Uterus (tissue), 4 donors: Measurements from ENCODE around the gene PAIP2. TPM values are rescaled to one million over a fixed set of nuclear protein-coding genes. Genes with fewer than 3 reads are reported as not detected.
"Not testable (repeated sequence)": the region's sequence is repeated elsewhere in the genome, so short reads cannot be mapped to it uniquely, and the experiment has no call there.

Experiments
- DNase-seq, 2 donors: peaks; one replicate each; pipeline ENCODE4 v3.0.0-alpha.2; 2019 to 2020
- H3K27ac ChIP-seq, 2 donors: fragments of 200-600 bp; sonication (generic); 1 replicate in 1 of 2; 2 replicates in 1 of 2; pipeline ENCODE4 v1.5.1; 2016 to 2018
- H3K27me3 ChIP-seq, 2 donors: fragments of 200-600 bp; sonication (generic); one replicate each; pipeline ENCODE4 v1.5.1; 2018 to 2019; ENCODE audit warnings: control low read depth in 1 of 2
- H3K36me3 ChIP-seq, 2 donors: fragments of 200-600 bp; sonication (generic); one replicate each; pipeline ENCODE4 v1.5.1; 2019; ENCODE audit warnings: control low read depth in 1 of 2
- H3K4me1 ChIP-seq, 2 donors: fragments of 200-600 bp; sonication (generic); one replicate each; pipeline ENCODE4 v1.5.1; 2018 to 2019; ENCODE audit warnings: control low read depth in 1 of 2
- H3K4me3 ChIP-seq, 2 donors: fragments of 200-600 bp; sonication (generic); 1 replicate in 1 of 2; 2 replicates in 1 of 2; pipeline ENCODE4 v1.5.1; 2018 to 2019; ENCODE audit warnings: mild to moderate bottlenecking in 1 of 2
- H3K9me3 ChIP-seq, 2 donors: fragments of 200-600 bp; sonication (generic); one replicate each; pipeline ENCODE4 v1.5.1; 2019; ENCODE audit warnings: control low read depth in 1 of 2
- POLR2A ChIP-seq, 2 donors: fragments of 450-650 bp; IDR thresholded peaks; one replicate each; pipeline ENCODE4 v1.6.1; 2016; ENCODE audit warnings: antibody characterized with exemption in 2 of 2, mild to moderate bottlenecking in 1 of 2, moderate library complexity in 1 of 2
- intact Hi-C: fragments of 100-400 bp; cut with DNase I; formaldehyde crosslinking; loops from one replicate; pipeline ENCODE4 v1.15.1; 2023; ENCODE audit warnings: low total_unique reads
- total RNA-seq, 4 donors: library from RNA; depleted of rRNA in 3 of 4; stranded (reverse); fragments of >200 nt in 3 of 4; gene quantifications; one replicate each; pipeline versions ENCODE4 v1.1.0 to v1.2.4, GENCODE V29; 2014 to 2023
- TF ChIP-seq, protein P1 (sequence below), 4 experiments: fragments of 200-600 bp in 2 of 4; fragments of 450-650 bp in 2 of 4; sonication (generic) in 2 of 4; IDR thresholded peaks; one replicate each; pipeline ENCODE4 v1.5.1; 2016 to 2019; ENCODE audit warnings: antibody characterized with exemption in 4 of 4, mild to moderate bottlenecking in 2 of 4, moderate library complexity in 1 of 4
- donor health status: DM: yes; HTN: yes; CAD: no.

PAIP2 gene
- total RNA-seq, 4 donors from 2014 or later, result 43.5 to 144 (median 87.7) TPM

DNA sequence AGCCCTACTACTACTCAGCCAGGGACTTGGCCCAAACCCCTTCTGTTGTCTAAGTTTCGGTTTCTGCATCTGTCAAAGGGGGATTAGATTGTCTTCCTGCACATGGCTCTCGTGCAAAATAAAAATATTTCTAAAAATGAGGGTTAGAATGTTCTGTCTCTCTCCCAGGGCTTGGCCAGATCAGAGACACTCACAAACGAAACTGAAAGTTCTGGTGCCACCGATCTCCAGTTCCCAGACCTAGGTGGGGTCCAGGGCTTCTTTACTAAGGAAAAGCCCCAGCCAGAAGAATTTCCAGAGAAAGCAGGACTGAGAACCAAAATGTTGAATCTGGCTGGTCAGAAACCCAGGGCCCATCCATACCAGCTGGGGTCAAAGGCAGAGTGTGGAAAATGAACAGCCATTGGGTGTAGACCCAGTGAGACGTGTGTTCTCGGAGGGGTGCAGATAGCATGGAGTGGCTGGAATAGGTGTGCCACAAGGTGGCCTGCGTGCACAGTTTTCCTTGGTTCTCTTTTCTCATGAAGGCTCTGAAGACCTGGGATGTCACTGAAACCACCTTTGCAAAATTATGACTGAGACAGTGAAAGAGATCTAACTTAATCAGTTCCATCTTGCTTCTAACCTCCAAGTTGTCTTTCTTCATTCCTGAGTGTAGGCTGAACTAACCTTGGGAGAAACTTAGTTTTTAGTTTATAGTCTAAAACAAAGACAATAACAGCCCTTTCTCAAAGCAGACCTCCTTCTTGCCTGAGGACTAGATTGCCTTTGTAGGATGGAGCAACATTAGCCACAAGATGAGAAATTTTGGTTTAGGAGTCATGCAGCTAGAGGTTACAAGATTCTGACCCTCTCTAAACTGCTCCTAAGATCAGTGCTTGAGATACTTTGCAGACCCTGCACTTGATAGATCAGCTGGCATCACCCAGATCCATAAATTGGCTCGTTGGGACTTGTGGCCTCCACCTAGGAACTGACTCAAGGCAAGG lies 43.7 kb downstream of the PAIP2 start:
- H3K4me3 ChIP-seq, result peak overlapping the region in 1 of 2 donors; percentile 22
- TF ChIP-seq, protein P1, sequence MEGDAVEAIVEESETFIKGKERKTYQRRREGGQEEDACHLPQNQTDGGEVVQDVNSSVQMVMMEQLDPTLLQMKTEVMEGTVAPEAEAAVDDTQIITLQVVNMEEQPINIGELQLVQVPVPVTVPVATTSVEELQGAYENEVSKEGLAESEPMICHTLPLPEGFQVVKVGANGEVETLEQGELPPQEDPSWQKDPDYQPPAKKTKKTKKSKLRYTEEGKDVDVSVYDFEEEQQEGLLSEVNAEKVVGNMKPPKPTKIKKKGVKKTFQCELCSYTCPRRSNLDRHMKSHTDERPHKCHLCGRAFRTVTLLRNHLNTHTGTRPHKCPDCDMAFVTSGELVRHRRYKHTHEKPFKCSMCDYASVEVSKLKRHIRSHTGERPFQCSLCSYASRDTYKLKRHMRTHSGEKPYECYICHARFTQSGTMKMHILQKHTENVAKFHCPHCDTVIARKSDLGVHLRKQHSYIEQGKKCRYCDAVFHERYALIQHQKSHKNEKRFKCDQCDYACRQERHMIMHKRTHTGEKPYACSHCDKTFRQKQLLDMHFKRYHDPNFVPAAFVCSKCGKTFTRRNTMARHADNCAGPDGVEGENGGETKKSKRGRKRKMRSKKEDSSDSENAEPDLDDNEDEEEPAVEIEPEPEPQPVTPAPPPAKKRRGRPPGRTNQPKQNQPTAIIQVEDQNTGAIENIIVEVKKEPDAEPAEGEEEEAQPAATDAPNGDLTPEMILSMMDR (IDR thresholded peaks at IDR 0.05), result peak in 1 of 4 experiments; percentile 31
- no peak for TF ChIP-seq POLR2A (IDR thresholded peaks at IDR 0.05)
- H3K36me3 ChIP-seq, result no peaks in the 10 kb centered on the region
- no peaks in the 10 kb centered on the region for H3K9me3 ChIP-seq
- H3K27ac ChIP-seq, result peak overlapping the region; percentile 54 to 68
- no peaks in the 10 kb centered on the region for H3K27me3 ChIP-seq
- DNase-seq, result no peak
- no peaks in the 10 kb centered on the region for H3K4me1 ChIP-seq
- intact Hi-C loops, result no loop called here

DNA sequence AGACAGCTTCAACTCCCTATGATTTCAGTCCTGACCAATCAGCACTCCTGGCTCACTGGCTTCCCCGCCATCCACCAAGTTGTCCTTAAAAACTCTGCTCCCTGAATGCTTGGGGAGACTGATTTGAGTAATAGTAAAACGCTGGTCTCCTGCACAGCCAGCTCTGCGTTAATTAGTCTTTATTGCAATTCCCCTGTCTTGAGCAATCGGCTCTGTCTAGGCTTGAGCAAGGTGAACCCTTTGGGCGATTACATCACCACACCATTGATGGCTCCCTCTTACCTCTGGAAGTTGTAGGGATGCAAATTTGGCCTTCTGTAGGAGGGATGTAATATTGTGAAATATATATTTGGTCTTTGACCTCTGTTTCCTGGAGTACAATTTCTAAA lies 44.4 kb downstream of the PAIP2 start:
- no peaks in the 10 kb centered on the region for H3K36me3 ChIP-seq
- no peaks in the 10 kb centered on the region for H3K27me3 ChIP-seq
- no peaks in the 10 kb centered on the region for H3K4me1 ChIP-seq
- no peaks in the 10 kb centered on the region for H3K9me3 ChIP-seq
- intact Hi-C loops, result no loop called here
- no peak for DNase-seq
- TF ChIP-seq, protein P1 (IDR thresholded peaks at IDR 0.05), result no peak
- no peak for TF ChIP-seq POLR2A (IDR thresholded peaks at IDR 0.05)
- no peak overlapping the region for H3K27ac ChIP-seq
- H3K4me3 ChIP-seq, result no peak overlapping the region

DNA sequence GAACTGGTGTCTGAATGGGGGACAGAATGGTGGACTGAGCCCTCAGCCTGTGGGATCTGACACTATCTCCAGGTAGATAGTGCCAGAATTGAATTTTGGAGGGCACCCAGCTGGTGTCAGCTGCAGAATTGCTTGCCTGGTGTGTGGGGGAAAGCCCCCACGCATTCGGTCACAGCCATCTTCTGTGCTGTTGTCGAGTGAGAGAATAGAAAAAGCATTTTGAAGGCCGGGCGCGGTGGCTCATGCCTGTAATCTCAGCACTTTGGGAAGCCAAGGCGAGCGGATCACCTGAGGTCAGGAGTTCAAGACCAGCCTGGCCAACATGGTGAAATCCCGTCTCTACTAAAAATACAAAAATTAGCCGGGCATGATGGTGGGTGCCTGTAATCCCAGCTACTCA lies 45.3 kb downstream of the PAIP2 start:
- H3K27ac ChIP-seq, DNase-seq, H3K27me3 ChIP-seq, H3K36me3 ChIP-seq, H3K9me3 ChIP-seq, intact Hi-C loops, H3K4me1 ChIP-seq, H3K4me3 ChIP-seq: not testable (repeated sequence)

DNA sequence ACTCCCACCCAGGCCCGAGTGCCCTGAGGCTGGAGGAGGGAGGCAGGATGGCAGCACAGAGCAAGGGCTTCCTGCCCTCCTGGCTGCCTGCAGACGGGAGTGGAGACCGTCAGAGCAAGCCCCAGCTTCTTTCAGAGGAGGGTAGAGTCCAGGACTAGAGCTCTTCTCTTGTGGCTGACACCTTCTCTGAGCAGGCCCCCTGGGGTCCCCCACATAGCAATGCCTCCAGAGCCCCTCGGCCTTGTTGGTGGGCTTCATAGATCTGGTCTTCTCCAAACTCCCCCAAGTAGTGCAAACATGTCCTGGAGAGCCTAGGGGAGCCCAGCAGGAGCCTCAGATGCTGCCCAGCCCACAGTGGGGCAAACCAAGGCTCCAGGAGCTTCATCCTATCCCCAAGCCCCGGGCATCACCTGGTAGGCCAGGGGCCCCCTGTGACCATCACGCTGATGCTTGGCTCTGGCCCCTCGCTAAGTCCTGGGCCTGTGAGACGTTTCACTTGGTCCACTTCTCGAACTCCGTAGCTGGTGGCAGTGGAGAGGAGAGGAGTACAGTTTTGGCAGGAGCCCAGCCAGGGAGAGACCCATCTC lies 46.0 kb downstream of the PAIP2 start:
- H3K4me3 ChIP-seq, result no peak overlapping the region
- H3K9me3 ChIP-seq, result no peaks in the 10 kb centered on the region
- H3K4me1 ChIP-seq, result no peaks in the 10 kb centered on the region
- H3K36me3 ChIP-seq, result no peaks in the 10 kb centered on the region
- no peak overlapping the region for H3K27ac ChIP-seq
- TF ChIP-seq POLR2A (IDR thresholded peaks at IDR 0.05), result no peak
- TF ChIP-seq, protein P1 (IDR thresholded peaks at IDR 0.05), result no peak
- intact Hi-C loops, result no loop called here
- no peaks in the 10 kb centered on the region for H3K27me3 ChIP-seq
- DNase-seq, result no peak

DNA sequence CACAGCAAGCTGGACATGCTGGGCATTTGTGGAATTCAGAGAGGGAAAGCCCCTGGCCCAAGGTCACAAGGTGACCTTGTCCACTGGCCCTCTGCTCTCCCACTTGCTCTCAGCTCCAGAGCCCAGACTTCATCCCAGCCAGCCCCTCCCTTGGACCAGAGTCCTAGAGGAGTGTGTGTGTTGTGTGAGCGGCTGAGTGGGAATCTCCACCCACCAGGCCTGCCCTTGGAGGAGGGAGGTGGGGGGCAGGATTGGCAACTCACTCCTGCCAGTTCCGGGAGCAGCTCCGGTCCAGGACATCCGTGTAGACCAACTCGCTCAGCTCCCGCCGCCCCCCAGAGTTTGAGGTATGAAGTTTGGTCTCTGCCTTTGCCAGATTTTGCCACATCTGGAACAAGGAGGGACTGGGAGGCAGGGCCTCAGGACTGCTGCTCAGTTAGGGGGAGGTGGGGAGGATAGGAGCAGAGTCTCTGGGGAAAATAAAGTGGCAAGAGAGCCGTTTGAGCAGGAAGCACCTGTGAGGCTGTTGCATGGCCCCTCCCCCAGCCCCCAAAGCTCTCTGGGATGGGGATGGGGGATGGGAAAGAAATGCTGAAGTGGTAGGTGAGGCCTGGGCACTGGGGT lies 46.7 kb downstream of the PAIP2 start:
- Histone ChIP-seq H3K36me3 (no peaks in the 10 kb centered on the region), H3K27ac (no peak overlapping the region), H3K9me3 (no peaks in the 10 kb centered on the region), H3K27me3 (peaks cover 0 to 3% of the 10 kb centered on the region in 2 donors), H3K4me1 (no peaks in the 10 kb centered on the region), H3K4me3 (no peak overlapping the region)
- intact Hi-C loops, result no loop called here
- DNase-seq, result no peak
- TF ChIP-seq, protein P1 (IDR thresholded peaks at IDR 0.05), result no peak
- no peak for TF ChIP-seq POLR2A (IDR thresholded peaks at IDR 0.05)
